22Rv1 (cell line): ENCODE results near the gene AVPI1.
"Not testable (repeated sequence)": the region's sequence is repeated elsewhere in the genome, so short reads cannot be mapped to it uniquely, and the experiment has no call there.

Experiments used
- H3K27ac ChIP-seq: fragments of 450-650 bp; 2 replicates; pipeline ENCODE4 v1.5.1; 2017
- ZFX ChIP-seq: fragments of 450-650 bp; IDR thresholded peaks from 2 replicates; pipeline ENCODE4 v1.6.1; 2017; ENCODE audit warnings: antibody characterized with exemption, borderline replicate concordance
- TF ChIP-seq, protein P1 (sequence below): fragments of 450-650 bp; IDR thresholded peaks from 2 replicates; pipeline ENCODE4 v1.5.1; 2017; ENCODE audit warnings: mild to moderate bottlenecking

The AVPI1 gene

GRCh38 chr10:97651773-97652172 is 35.3 kb downstream of the AVPI1 start:
- no peak overlapping the region for H3K27ac ChIP-seq
- no peak for TF ChIP-seq ZFX
- TF ChIP-seq, protein P1, sequence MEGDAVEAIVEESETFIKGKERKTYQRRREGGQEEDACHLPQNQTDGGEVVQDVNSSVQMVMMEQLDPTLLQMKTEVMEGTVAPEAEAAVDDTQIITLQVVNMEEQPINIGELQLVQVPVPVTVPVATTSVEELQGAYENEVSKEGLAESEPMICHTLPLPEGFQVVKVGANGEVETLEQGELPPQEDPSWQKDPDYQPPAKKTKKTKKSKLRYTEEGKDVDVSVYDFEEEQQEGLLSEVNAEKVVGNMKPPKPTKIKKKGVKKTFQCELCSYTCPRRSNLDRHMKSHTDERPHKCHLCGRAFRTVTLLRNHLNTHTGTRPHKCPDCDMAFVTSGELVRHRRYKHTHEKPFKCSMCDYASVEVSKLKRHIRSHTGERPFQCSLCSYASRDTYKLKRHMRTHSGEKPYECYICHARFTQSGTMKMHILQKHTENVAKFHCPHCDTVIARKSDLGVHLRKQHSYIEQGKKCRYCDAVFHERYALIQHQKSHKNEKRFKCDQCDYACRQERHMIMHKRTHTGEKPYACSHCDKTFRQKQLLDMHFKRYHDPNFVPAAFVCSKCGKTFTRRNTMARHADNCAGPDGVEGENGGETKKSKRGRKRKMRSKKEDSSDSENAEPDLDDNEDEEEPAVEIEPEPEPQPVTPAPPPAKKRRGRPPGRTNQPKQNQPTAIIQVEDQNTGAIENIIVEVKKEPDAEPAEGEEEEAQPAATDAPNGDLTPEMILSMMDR = no peak

GRCh38 chr10:97650726-97651125 is 36.3 kb downstream of the AVPI1 start:
- no peak overlapping the region for H3K27ac ChIP-seq
- TF ChIP-seq, protein P1 = no peak
- TF ChIP-seq ZFX = no peak

DNA sequence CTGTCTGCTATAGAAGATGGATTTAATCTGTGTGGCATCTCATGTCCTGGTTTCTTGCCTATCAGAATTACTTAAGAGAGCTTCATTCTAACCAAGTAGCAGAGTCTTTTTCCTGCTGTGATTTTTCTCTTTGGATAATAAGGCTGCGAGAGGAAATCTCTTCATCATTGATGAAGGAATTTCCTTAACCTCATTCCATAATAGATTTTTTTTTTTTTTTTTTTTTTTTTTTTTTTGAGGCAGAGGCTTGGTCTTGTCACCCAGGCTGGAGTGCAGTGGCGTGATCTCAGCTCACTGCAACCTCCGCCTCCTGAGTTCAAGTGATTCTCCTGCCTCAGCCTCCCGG is 37.7 kb downstream of the AVPI1 start:
- not testable (repeated sequence) for H3K27ac ChIP-seq

DNA sequence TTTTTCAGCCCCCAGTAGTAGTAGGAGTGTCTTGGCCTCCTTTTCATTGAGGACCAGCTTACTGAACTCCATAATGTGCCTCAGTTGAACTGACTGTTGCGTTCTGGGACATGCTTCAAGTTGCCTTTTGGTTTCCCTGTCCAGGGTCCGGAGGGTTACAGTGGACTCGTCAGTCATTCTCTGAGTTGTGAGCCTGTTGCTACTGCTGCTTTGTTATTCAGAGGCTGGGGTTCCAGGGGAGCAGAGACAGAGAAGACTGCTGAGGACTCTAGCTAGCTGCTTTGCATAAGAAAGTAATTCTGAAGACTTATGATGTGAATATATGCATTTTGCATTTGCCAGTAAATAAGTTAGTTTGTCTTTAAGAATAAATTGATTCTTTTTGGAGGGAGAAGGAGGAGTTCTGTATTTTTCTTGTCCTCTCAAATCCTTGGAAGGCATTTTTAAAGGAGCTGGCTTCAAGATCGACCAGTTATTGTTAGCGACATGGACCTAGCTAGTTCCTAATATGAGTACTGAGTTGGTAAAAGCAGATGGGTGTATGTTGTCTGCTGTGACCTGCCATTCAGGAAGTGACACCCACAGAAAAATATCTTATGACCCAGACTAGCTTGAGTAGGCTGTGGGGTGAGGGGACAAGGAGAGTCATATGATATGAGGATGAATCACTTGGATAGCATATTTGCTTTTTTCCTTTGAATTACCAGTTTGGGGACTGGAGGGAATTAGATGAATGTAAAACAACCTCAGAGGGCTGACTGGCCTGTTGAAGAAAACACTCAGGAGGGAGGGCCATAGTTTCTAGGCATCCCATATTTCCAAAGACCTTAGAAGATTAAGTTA is 38.3 kb downstream of the AVPI1 start:
- H3K27ac ChIP-seq = no peak overlapping the region
- TF ChIP-seq ZFX = no peak
- TF ChIP-seq, protein P1 = no peak

- no peak for TF ChIP-seq ZFX
- TF ChIP-seq, protein P1 = no peak
- H3K27ac ChIP-seq = no peak overlapping the region
Measured at GRCh38 chr10:97647556-97647955, 39.5 kb downstream of the AVPI1 start.

- TF ChIP-seq ZFX = no peak
- TF ChIP-seq, protein P1 = no peak
- no peak overlapping the region for H3K27ac ChIP-seq
Measured at GRCh38 chr10:97644936-97645335, 42.1 kb downstream of the AVPI1 start.

DNA sequence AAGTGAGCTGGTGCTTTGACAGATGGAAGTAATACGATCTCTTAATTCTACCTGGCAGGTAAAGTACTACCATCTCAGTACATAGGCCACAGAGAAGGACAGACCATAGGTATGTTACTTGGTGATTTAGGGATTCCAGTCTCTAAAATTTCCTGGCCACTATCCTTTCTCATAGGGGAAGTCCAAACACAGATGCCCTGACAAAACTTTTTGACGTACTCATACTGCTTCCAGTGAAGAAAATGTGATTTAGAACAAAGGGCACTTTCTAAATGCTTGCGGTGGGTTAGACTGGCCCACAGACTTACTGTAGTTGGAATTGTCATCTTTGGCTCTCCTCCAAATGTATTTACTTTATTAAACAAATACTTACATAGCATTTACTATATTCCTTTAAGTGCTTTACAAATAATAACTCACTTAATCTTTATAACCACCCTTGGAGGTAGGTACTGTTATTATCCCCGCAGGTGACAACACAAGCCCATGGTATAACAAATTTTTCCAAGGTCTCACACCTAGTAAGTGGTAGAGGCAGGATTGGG is 43.5 kb downstream of the AVPI1 start:
- TF ChIP-seq, protein P1 = no peak
- no peak for TF ChIP-seq ZFX
- H3K27ac ChIP-seq = no peak overlapping the region; the same call in 1 of the 2 replicates

DNA sequence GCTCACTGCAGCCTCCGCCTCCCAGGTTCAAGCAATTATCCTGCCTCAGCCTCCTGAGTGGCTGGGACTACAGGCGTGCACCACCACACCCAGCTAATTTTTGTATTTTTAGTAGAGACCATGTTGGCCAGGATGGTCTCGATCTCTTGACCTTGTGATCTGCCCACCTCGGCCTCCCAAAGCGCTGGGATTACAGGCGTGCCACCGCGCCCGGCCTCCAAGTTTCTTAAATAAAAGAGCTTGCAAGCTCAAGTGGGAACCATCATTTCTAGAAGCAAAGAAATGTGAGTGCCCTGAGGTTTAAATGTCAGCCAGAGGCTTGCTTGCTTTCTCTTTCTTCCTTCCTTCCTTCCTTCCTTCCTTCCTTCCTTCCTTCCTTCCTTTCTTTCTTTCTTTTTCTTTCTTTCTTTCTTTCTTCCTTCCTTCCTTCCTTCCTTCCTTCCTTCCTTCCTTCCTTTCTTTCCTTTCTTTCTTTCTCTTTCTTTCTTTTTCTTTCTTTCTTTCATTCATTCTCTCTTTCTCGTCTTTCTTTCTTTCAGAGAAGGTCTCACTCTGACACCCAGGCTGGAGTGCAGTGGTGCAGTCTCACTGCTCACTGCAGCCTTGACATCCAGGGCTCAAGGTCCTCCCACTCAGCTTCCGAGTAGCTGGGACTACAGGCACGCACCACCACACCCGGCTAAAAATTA is 44.4 kb downstream of the AVPI1 start:
- not testable (repeated sequence) for H3K27ac ChIP-seq
